Measurements from ENCODE around the gene COL16A1.

DNA sequence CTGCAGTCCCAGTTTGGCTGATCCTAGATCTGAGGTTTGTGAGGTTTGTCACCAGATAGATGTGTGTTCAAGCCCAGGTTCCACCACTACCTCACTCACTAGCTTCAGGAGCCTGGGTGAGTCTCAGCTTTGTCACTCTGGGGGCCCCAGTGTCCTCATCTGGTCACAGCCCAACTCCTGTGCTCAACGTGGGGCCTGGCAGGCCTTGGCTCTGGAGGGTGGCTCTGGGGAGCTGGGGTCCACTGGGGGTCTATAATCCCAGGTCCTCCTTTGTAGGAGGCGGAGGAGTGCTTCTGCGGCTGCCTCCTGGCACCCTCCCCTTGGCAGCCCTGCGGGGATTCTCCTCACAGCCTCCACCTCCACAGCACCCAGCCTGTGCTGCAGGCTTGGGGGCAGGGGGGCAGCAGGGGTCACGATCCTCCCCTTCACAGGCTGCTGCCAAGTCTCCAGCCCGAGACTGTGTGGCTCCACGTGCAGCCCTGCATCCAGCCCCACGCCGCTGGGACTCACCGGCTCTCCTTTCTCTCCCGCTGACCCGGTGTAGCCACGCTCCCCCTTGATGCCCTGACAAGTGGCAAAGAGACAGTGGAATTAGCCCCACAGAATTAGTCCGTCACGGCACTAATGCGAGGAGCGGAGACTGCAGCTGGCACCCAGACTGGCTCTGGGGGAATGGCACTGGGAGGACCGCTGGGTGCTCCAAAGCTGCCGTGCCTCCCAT, 36.6 kb downstream of the COL16A1 start:
- TF ChIP-seq, protein P1, sequence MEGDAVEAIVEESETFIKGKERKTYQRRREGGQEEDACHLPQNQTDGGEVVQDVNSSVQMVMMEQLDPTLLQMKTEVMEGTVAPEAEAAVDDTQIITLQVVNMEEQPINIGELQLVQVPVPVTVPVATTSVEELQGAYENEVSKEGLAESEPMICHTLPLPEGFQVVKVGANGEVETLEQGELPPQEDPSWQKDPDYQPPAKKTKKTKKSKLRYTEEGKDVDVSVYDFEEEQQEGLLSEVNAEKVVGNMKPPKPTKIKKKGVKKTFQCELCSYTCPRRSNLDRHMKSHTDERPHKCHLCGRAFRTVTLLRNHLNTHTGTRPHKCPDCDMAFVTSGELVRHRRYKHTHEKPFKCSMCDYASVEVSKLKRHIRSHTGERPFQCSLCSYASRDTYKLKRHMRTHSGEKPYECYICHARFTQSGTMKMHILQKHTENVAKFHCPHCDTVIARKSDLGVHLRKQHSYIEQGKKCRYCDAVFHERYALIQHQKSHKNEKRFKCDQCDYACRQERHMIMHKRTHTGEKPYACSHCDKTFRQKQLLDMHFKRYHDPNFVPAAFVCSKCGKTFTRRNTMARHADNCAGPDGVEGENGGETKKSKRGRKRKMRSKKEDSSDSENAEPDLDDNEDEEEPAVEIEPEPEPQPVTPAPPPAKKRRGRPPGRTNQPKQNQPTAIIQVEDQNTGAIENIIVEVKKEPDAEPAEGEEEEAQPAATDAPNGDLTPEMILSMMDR (IDR thresholded peaks at IDR 0.05 in 4 of 5, conservative IDR thresholded peaks at IDR 0.05 in 1 of 5), result no peak
- TF ChIP-seq POLR2A (IDR thresholded peaks at IDR 0.05), result no peak

Data from gastrocnemius medialis (tissue), 4 donors.